HG02642 (cell line): ENCODE measurements around the gene TSC22D1.

Experiments
- ATAC-seq: cut with Tn5 transposase; IDR thresholded peaks from one replicate; pipeline ENCODE4 v1.9.1; 2021; ENCODE audit warnings: mild to moderate bottlenecking; ENCODE audit not compliant: unreplicated experiment, poor library complexity

TSC22D1 gene

DNA sequence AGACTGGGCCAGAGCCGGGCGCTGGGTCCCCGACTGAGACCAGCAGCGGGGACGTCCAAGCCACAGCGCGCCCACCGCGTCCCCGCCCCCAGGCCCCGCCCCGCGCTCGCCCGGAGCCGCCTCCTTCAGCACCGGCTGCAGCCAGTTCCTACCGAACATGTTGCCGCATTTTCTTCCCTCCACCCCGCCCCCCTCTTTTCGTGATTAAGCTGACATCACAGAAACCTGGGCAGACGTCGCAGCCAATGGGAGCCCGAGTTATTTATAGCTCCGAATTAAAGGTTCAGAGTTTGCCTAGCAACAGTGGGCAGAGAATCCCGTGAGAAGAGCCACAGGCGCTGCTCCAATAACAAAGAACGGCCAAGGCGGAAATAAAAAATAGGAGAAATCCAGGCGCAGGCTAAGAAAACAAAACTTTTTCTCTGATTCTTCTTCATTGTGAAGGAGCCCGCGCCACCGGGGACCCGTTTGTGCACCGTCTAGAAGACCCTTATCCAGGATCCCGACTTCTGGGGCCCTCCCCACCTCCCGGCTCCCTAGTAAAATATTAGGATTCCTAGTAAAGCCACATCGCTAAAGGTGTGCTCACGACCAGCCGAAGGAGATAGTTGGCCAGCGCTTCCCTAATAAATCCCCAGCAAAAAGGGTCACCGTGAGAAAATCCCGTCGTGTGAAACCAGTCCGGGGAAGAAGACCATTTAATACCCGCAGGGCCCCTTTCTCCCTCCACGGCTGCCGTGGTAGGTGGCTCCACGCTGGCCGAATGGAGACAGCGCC is 140.8 kb downstream of the TSC22D1 start:
- peak; percentile 75 for ATAC-seq

GRCh38 chr13:44434766-44435141 is 141.4 kb downstream of the TSC22D1 start:
- ATAC-seq, result no peak

DNA sequence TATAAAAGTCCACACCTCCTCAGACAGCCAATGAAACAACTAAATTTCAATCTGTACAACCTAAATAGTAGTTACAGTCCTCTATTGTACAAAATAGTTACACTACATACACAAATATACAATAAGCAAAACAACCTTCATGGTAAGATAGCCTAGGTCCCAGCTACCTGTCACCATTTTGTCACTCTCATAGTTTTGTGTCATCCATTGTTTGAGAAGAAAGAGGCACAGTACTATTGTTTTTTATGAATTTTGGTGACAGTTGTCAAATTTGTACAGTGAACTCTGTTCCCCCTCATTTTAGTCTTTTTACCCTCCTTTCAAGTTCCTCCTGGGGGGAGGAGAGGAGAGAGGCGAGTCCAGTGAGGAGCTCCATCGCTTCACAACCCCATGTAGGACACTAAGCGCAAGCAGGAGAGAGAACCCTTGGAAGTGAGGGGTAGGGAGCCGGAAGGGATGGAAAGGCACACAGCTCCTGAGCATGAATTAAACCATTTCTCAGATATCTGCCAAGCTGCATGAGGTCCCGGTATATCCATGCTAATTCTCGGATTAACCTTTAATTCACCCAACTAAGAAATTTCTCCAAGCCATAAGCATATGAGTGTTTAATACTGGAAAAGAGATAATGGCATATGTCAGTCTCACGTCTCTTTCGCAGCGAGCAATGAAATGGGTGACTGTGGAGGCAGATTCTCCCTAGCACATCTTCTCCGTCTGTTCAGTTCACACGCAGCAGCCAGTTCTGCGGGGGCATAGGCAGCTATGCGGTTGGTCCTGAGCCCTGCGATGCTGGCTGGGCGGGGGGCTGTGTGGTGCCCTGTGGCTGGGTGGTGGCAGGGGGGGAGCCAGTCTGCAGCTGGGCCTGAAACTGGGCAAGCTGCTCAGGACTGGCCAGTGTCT is 142.0 kb downstream of the TSC22D1 start:
- no peak for ATAC-seq

GRCh38 chr13:44432650-44433049 is 143.5 kb downstream of the TSC22D1 start:
- ATAC-seq, result no peak

DNA sequence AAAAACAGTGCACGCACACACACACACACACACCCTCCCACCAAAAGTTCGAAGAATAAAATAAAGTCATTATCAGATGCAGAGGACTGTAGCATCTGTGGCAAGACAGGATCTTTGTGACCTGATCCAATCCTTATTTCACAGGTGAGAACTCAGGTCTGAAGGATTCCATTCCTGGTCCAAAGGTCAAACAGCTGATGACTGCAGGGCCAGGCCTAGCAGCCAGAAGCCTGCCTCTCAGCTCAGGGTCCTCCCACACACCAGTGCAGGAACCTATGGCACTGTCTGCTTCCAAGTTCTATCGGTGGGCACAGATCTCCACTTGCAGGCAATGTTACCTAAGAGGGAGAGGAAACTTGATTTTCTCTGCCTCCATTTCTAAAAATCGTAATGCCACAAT is 145.0 kb downstream of the TSC22D1 start:
- no peak for ATAC-seq

DNA sequence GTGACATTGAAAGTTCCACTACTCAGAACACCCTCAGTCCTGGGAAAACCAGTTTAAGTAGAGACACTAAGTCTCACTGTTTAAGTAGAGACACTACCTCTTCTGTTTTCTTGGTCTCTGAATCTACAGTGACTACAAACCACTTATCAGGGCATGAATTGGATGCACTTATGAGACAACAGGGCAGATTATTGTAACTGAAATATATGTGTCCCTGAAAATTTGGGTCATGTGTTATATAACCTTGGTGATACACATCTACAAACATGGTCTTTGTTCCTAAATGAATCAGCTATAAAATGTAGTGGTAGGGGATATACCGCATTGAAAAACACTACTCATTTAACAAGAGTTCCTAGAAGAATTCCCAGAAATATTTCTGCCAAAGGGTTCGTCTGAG is 146.8 kb downstream of the TSC22D1 start:
- no peak for ATAC-seq

DNA sequence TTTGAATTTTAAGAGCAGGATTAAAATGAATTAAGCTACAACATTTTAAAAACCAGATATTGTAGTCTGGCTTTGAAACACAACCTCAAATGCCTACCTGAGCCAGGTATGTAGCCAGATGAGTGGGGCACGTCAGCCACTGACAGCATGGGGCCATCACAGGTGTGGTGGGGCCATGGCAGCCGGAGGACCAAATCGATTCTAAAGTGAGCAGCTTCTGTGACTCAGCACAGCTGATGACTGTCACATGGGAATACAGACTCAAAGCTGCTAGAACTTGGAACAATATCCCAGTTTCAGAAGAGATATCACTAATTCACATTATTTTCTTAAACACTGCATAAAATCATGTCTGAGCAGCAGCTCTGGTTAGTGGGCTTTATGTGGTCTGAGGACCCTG is 149.7 kb downstream of the TSC22D1 start:
- no peak for ATAC-seq

GRCh38 chr13:44425815-44426078 is 150.4 kb downstream of the TSC22D1 start:
- ATAC-seq, result no peak

DNA sequence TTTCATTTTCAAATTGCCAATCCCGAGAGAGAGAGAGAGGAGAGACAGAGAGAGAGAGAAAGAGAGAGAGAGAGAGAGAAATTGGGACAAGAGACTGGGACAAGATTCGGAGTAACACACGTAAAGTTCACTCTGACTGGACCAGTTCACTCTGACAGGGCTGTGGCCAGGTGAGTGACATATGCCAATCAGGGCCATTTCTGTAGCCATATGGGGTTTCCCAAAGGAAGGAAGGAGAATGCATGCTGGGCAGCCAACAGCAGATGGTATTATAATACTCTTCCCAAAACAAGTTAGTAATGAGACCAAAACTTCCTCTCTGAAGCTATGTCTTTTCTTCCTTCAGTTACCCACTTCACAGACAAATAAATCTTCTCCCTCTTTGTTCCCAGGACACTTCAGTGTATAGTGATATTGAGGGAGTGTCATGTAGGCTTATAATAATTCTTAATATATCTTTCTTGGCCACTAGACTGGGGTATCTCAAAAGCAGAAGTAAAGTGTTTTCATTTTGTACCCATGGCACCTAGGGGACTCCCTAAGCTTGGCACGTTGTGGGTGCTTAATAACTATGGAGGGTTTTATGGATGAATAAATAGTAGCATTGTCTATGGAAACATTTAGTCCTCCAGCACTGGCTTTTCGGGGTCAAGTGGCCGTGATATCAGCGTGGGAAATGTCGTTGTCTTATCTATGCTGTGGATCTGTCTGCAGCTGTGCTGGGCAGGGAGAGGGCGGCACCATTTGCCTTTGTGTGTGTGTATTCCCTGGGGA is 150.9 kb downstream of the TSC22D1 start:
- no peak for ATAC-seq

- ATAC-seq, result no peak
These were observed 152.3 kb downstream of the TSC22D1 start for GRCh38 chr13:44423824-44424223.

GRCh38 chr13:44422755-44423643 is 153.1 kb downstream of the TSC22D1 start:
- no peak for ATAC-seq

- no peak for ATAC-seq
These were observed 154.1 kb downstream of the TSC22D1 start for GRCh38 chr13:44421853-44422525.

GRCh38 chr13:44420376-44421220 is 155.5 kb downstream of the TSC22D1 start:
- ATAC-seq, result no peak

DNA sequence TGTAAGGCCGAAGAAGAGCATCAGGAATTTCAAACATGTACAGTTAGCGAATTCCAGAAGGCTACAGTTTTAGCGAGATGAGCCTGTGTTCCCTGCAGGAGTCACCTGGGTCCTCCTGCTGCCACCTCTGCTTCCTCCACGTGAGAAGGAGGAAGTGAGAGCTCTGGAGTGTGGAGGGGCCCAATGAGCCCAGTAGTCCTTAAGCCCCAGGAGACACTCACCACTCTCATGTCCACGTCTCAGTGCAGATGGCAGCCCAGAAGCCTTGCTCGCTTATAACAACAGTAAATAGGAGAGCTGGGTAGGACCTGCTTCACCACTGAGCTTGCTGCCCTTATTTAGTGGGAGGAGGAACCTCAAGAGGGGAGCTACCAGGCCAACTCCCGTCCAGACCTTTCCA is 158.3 kb downstream of the TSC22D1 start:
- no peak for ATAC-seq

DNA sequence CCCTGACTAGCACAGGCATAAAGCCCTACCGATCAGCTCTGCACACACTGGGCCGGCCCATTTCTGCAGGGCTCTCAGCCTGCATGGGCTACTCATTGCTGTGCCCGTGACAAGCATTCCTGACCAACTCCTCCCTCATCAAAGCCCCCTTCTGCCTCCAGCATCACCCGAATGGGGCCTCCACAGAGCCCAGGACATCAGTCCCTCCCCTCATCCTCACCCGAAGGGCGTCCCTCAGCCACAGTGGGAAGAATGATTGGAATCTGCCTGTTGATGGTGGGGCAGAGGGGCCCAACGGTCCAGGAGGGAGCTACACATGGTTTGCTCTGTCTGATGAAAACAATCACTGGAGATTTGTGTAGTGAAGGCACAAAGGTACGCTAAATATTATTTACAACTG is 158.7 kb downstream of the TSC22D1 start:
- no peak for ATAC-seq

- ATAC-seq, result no peak
These were observed 159.4 kb downstream of the TSC22D1 start for GRCh38 chr13:44416744-44417143.

GRCh38 chr13:44416301-44416700 is 159.8 kb downstream of the TSC22D1 start:
- ATAC-seq, result no peak

- ATAC-seq, result no peak
These were observed 160.3 kb downstream of the TSC22D1 start for GRCh38 chr13:44415815-44416214.

DNA sequence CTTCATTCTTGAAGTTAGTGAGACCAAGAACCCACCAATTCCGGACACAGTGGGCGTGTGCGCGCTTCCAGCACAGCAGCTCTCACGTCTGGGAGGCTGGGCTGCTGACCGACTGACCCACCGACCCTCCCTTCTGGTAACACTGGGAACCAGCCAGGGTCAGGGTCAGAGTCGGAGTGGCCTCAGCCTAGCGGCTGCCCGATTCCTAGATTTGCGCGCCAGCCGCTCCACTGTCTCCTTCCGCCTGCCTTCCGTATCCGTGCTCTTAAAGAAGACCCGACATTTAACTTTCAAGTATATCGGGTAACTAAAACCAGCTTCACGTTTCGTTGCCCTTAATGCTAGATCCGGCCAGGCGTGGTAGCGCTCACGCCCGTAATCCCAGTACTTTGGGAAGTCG is 161.4 kb downstream of the TSC22D1 start:
- ATAC-seq, result no peak
